SK-N-SH treated with all-trans-retinoic acid at 6 μM for 48 hours (cell line): ENCODE measurements around the gene CFAP157.

Source experiments
- ATAC-seq: fragments of 200-7000 bp; cut with Tn5 transposase; 3 replicates; pipeline ENCODE4 v1.9.1; 2020; ENCODE audit warnings: mild to moderate bottlenecking, moderate library complexity
- ARNTL ChIP-seq: fragments of 450-650 bp; formaldehyde crosslinking; IDR thresholded peaks from 2 replicates; pipeline ENCODE4 v1.5.0; 2020; ENCODE audit warnings: low read depth, mild to moderate bottlenecking, moderate library complexity, borderline replicate concordance
- BACH2 ChIP-seq: fragments of 250-450 bp; sonication (Bioruptor Pico); IDR thresholded peaks from 2 replicates; pipeline ENCODE4 v1.9.0; 2021; ENCODE audit warnings: mild to moderate bottlenecking, borderline replicate concordance
- CSDC2 ChIP-seq: fragments of 250-450 bp; sonication (Bioruptor Pico); IDR thresholded peaks from 2 replicates; pipeline ENCODE4 v1.5.0; 2020; ENCODE audit warnings: mild to moderate bottlenecking, moderate library complexity
- ESRRG ChIP-seq: fragments of 250-450 bp; sonication (Bioruptor Pico); IDR thresholded peaks from 2 replicates; pipeline ENCODE4 v1.6.1; 2021; ENCODE audit warnings: mild to moderate bottlenecking
- GLIS3 ChIP-seq: fragments of 250-450 bp; sonication (Bioruptor Pico); IDR thresholded peaks from 2 replicates; pipeline ENCODE4 v1.5.0; 2020; ENCODE audit warnings: mild to moderate bottlenecking, moderate library complexity
- ISL1 ChIP-seq: fragments of 250-450 bp; sonication (Bioruptor Pico); IDR thresholded peaks from 2 replicates; pipeline ENCODE4 v2.1.2; 2022; ENCODE audit warnings: mild to moderate bottlenecking, moderate library complexity
- OSR1 ChIP-seq: fragments of 250-450 bp; sonication (Bioruptor Pico); IDR thresholded peaks from 2 replicates; pipeline ENCODE4 v1.8.0; 2022; ENCODE audit warnings: moderate library complexity, mild to moderate bottlenecking, inconsistent platforms
- PPARA ChIP-seq: fragments of 250-450 bp; sonication (Bioruptor Pico); IDR thresholded peaks from 2 replicates; pipeline ENCODE4 v1.5.0; 2020; ENCODE audit warnings: mild to moderate bottlenecking, borderline replicate concordance
- RARB ChIP-seq: fragments of 250-450 bp; sonication (Bioruptor Pico); IDR thresholded peaks from 2 replicates; pipeline ENCODE4 v1.8.0; 2021; ENCODE audit warnings: mild to moderate bottlenecking, moderate library complexity
- SNAI2 ChIP-seq: fragments of 250-450 bp; sonication (Bioruptor Pico); IDR thresholded peaks from 2 replicates; pipeline ENCODE4 v1.5.0; 2020; ENCODE audit warnings: mild to moderate bottlenecking, moderate library complexity
- TCF4 ChIP-seq: fragments of 250-450 bp; sonication (Bioruptor Pico); IDR thresholded peaks from 2 replicates; pipeline ENCODE4 v1.8.0; 2021; ENCODE audit warnings: mild to moderate bottlenecking, moderate library complexity, borderline replicate concordance
- TOX ChIP-seq: fragments of 250-450 bp; sonication (Bioruptor Pico); IDR thresholded peaks from 2 replicates; pipeline ENCODE4 v1.8.0; 2021; ENCODE audit warnings: mild to moderate bottlenecking, moderate library complexity, borderline replicate concordance
- ZC3H10 ChIP-seq: fragments of 250-450 bp; sonication (Bioruptor Pico); IDR thresholded peaks from 2 replicates; pipeline ENCODE4 v1.5.1; 2021; ENCODE audit warnings: mild to moderate bottlenecking, moderate library complexity
- ZFP30 ChIP-seq: fragments of 450-650 bp; formaldehyde crosslinking; IDR thresholded peaks from 2 replicates; pipeline ENCODE4 v1.5.0; 2022; ENCODE audit warnings: mild to moderate bottlenecking, moderate library complexity
- ZNF565 ChIP-seq: fragments of 450-650 bp; formaldehyde crosslinking; conservative IDR thresholded peaks from 2 replicates; pipeline ENCODE4 v1.5.0; 2020; ENCODE audit warnings: low read depth, mild to moderate bottlenecking, moderate library complexity
- ZNF70 ChIP-seq: fragments of 450-650 bp; formaldehyde crosslinking; IDR thresholded peaks from 2 replicates; pipeline ENCODE4 v1.5.0; 2020; ENCODE audit warnings: mild to moderate bottlenecking, moderate library complexity
- ZNF8 ChIP-seq: fragments of 450-650 bp; formaldehyde crosslinking; IDR thresholded peaks from 2 replicates; pipeline ENCODE4 v1.5.0; 2020; ENCODE audit warnings: mild to moderate bottlenecking, moderate library complexity
- TF ChIP-seq, protein P1 (sequence below): fragments of 250-450 bp; sonication (Bioruptor Pico); IDR thresholded peaks from 2 replicates; pipeline ENCODE4 v1.8.0; 2021; ENCODE audit warnings: low read depth, mild to moderate bottlenecking, moderate library complexity, borderline replicate concordance
- TF ChIP-seq, protein P2 (sequence below): fragments of 250-450 bp; sonication (Bioruptor Pico); IDR thresholded peaks from 2 replicates; pipeline ENCODE4 v1.5.1; 2020; ENCODE audit warnings: low read depth, mild to moderate bottlenecking, moderate library complexity
- TF ChIP-seq, protein P3 (sequence below): fragments of 250-450 bp; sonication (Bioruptor Pico); IDR thresholded peaks from 2 replicates; pipeline ENCODE4 v1.5.0; 2020; ENCODE audit warnings: mild to moderate bottlenecking, moderate library complexity
- TF ChIP-seq, protein P4 (sequence below): fragments of 250-450 bp; sonication (Bioruptor Pico); IDR thresholded peaks from 2 replicates; pipeline ENCODE4 v1.8.0; 2020; ENCODE audit warnings: mild to moderate bottlenecking, moderate library complexity, borderline replicate concordance

CFAP157 gene

DNA sequence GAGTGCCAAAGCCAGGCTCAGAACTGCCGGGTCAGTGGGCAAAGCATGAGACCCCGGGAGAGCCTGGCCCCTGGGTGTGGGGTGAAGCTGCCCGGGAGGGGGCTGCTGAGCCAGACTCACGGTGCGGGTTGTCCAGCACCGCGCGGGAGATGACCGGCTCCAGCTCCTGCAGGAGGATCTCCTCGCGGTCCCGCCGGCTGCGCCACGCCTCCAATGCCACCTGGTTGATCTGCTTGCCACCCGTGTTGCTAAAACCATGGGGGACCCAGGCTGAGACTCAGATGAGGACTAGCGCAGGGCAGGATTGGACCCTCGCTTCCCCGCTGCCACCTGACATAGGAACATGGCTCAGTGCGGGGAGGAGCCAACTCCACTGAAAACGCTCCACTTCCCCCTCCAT is 25.7 kb downstream of the CFAP157 start (continued):
- TF ChIP-seq, protein P1, sequence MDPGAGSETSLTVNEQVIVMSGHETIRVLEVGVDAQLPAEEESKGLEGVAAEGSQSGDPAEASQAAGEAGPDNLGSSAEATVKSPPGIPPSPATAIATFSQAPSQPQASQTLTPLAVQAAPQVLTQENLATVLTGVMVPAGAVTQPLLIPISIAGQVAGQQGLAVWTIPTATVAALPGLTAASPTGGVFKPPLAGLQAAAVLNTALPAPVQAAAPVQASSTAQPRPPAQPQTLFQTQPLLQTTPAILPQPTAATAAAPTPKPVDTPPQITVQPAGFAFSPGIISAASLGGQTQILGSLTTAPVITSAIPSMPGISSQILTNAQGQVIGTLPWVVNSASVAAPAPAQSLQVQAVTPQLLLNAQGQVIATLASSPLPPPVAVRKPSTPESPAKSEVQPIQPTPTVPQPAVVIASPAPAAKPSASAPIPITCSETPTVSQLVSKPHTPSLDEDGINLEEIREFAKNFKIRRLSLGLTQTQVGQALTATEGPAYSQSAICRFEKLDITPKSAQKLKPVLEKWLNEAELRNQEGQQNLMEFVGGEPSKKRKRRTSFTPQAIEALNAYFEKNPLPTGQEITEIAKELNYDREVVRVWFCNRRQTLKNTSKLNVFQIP: no peak
- TF ChIP-seq ZNF565 (CRISPR knock-in tag): no peak

DNA sequence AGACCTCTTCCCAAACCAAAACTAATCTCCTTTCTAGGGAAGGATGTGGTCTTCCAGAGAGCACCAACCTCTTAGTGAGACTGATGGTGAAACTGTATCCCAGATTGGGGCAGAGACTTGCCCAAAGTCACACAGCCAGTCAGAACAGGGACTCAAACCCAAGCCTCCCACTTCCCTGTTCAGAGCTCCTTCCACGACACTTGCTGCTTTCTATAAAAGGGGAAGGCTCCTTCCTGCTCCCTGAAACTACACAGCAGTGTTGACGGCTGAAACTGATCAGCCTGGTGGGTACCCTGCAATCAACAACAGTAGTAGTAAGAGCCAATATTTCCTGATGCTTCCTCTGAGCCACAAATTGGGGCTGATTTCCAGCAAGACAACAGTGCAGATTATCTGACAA is 26.8 kb downstream of the CFAP157 start:
- no peak for ATAC-seq
- TF ChIP-seq ZNF8 (no peak), SNAI2 (no peak), BACH2 (CRISPR knock-in tag) (no peak), RARB (no peak), ZFP30 (CRISPR knock-in tag) (no peak), ARNTL (CRISPR knock-in tag) (no peak), ESRRG (CRISPR knock-in tag) (no peak), ISL1 (CRISPR knock-in tag) (no peak), GLIS3 (CRISPR knock-in tag) (no peak), OSR1 (CRISPR knock-in tag) (no peak), PPARA (CRISPR knock-in tag) (no peak), ZC3H10 (CRISPR knock-in tag) (no peak), ZNF70 (CRISPR knock-in tag) (no peak), CSDC2 (no peak), TCF4 (CRISPR knock-in tag) (no peak)
- TF ChIP-seq, protein P2, sequence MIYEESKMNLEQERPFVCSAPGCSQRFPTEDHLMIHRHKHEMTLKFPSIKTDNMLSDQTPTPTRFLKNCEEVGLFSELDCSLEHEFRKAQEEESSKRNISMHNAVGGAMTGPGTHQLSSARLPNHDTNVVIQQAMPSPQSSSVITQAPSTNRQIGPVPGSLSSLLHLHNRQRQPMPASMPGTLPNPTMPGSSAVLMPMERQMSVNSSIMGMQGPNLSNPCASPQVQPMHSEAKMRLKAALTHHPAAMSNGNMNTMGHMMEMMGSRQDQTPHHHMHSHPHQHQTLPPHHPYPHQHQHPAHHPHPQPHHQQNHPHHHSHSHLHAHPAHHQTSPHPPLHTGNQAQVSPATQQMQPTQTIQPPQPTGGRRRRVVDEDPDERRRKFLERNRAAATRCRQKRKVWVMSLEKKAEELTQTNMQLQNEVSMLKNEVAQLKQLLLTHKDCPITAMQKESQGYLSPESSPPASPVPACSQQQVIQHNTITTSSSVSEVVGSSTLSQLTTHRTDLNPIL: no peak
- TF ChIP-seq, protein P1: no peak
- TF ChIP-seq, protein P3, sequence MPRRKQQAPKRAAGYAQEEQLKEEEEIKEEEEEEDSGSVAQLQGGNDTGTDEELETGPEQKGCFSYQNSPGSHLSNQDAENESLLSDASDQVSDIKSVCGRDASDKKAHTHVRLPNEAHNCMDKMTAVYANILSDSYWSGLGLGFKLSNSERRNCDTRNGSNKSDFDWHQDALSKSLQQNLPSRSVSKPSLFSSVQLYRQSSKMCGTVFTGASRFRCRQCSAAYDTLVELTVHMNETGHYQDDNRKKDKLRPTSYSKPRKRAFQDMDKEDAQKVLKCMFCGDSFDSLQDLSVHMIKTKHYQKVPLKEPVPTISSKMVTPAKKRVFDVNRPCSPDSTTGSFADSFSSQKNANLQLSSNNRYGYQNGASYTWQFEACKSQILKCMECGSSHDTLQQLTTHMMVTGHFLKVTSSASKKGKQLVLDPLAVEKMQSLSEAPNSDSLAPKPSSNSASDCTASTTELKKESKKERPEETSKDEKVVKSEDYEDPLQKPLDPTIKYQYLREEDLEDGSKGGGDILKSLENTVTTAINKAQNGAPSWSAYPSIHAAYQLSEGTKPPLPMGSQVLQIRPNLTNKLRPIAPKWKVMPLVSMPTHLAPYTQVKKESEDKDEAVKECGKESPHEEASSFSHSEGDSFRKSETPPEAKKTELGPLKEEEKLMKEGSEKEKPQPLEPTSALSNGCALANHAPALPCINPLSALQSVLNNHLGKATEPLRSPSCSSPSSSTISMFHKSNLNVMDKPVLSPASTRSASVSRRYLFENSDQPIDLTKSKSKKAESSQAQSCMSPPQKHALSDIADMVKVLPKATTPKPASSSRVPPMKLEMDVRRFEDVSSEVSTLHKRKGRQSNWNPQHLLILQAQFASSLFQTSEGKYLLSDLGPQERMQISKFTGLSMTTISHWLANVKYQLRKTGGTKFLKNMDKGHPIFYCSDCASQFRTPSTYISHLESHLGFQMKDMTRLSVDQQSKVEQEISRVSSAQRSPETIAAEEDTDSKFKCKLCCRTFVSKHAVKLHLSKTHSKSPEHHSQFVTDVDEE (CRISPR knock-in tag): no peak
- TF ChIP-seq, protein P4, sequence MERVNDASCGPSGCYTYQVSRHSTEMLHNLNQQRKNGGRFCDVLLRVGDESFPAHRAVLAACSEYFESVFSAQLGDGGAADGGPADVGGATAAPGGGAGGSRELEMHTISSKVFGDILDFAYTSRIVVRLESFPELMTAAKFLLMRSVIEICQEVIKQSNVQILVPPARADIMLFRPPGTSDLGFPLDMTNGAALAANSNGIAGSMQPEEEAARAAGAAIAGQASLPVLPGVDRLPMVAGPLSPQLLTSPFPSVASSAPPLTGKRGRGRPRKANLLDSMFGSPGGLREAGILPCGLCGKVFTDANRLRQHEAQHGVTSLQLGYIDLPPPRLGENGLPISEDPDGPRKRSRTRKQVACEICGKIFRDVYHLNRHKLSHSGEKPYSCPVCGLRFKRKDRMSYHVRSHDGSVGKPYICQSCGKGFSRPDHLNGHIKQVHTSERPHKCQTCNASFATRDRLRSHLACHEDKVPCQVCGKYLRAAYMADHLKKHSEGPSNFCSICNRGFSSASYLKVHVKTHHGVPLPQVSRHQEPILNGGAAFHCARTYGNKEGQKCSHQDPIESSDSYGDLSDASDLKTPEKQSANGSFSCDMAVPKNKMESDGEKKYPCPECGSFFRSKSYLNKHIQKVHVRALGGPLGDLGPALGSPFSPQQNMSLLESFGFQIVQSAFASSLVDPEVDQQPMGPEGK (CRISPR knock-in tag): no peak

DNA sequence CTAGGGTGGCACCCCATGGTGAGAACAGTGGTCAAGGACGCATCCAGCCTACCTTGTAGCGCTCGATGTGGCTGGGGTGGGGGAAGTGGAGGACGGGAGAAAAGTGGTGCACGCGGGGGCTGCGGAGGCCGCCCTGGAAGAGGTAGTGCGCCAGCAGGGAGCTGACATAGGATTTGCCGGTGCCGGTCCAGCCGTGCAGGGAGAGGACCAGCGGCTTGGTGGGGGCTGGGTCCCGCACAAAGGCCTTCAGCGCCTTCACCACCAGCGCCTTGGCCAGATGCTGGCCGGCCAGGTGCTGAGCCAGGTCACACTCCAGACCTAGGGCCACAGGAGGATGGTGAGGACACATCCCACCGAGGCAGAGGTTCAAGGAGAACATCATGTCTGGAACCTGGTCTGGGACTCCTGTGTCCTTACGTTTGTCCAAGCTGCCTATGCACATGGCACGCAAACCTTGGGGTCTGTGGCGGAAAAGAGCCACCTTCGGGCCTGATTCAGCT is 27.5 kb downstream of the CFAP157 start:
- TF ChIP-seq TCF4 (CRISPR knock-in tag) (no peak; the same call in 1 of the 2 replicates), TOX (CRISPR knock-in tag) (no peak), ZFP30 (CRISPR knock-in tag) (no peak), BACH2 (CRISPR knock-in tag) (no peak)
- TF ChIP-seq, all 23 proteins: peak for 0
- ATAC-seq: no peak
